ENCODE data around the gene DNAL4. TPM values are rescaled to one million over a fixed set of nuclear protein-coding genes. Genes with fewer than 3 reads are reported as not detected.

The DNAL4 gene
- total and polyA plus RNA-seq, 4 donors = 8.2 to 14.3 (median 9.8) TPM

DNA sequence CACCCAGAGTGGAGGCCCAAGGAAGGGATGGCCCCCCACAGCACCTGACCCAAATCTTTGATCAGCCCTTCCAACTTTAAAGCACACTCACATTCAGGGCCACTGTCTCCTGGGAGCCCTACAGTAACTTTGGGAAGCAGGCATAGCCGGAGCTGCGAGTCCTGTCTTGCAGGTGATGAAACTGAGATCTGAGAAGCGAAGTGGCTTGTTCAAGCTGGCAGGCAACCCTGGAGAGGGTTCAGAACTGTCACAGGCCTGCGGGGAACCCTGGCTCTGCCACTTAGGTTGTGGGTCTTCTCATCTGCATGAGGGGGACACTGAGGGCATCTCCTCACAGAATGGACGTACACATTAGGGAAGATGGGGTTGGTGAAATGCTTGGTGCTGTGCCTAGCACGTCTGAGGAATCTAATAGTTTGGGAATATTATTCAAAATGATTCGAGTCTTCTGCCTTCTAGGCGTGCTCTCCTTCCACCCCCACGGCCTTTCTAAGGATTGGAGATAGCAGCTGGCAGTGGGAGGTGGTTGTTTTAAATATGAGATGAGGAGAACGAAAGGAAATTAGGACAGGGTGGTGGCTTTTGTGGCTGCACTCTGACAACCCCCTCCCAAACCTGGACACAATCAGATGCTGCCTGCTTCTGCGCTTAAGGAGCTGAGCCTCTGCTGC is 19.3 kb downstream of the DNAL4 start:
- H3K4me1 ChIP-seq (ENCODE audit: control insufficient read depth in 1 of 2, insufficient read depth in 2 of 2, low read length in 2 of 2) = no peaks in the 10 kb centered on the region
- H3K4me3 ChIP-seq (ENCODE audit: low read length in 2 of 2) = no peak overlapping the region
- H3K27ac ChIP-seq (ENCODE audit: low read depth in 1 of 2, low read length in 2 of 2) = no peak overlapping the region
- no peak for DNase-seq
- 81 to 84% methylated on average over 11 of the region's 11 CpGs for WGBS, 2 donors
- no peaks in the 10 kb centered on the region for H3K36me3 ChIP-seq (ENCODE audit: control insufficient read depth in 1 of 2, insufficient read depth in 2 of 2, low read length in 1 of 2)
- intact Hi-C loops (cut with DNase I) = loop anchor here in 1 of 2 donors (5.0 to 10.0 kb wide), 3 partner anchors 68 to 350 kb away; partner anchors contain the start of gene NPTXR
- no peaks in the 10 kb centered on the region for H3K9me3 ChIP-seq (ENCODE audit: control insufficient read depth, low read length)
- no peaks in the 10 kb centered on the region for H3K27me3 ChIP-seq (ENCODE audit: control insufficient read depth in 1 of 2, insufficient read depth in 2 of 2, low read length in 1 of 2)
- no peak for ATAC-seq (ENCODE audit: low FRiP score)

DNA sequence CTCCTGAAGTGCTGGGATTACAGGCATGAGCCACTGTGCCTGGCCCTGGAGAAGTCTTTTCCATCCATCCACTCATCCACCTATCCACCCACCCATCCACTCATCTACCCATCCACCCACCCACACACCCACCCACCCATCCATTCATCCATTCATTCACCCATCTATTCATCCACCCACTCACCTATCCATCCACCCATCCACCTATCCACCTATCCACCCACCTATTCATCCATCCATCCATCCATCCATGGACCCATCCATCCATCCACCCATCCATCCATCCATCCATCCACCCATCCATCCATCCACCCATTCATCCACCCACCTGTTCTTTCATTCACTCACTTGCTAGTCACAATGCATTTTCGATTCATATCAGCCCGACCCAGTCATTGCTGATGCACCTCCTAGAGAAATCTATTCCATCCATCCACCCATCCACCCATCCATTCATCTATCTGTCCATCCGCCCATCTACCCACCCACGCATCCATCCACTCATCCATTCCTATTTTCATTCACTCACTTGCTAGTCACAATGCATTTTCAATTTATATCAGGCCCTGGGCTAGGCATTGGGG is 20.5 kb downstream of the DNAL4 start:
- H3K27me3 ChIP-seq (ENCODE audit: control insufficient read depth in 1 of 2, insufficient read depth in 2 of 2, low read length in 1 of 2) = no peaks in the 10 kb centered on the region
- no peaks in the 10 kb centered on the region for H3K9me3 ChIP-seq (ENCODE audit: control insufficient read depth, low read length)
- H3K4me1 ChIP-seq (ENCODE audit: control insufficient read depth in 1 of 2, insufficient read depth in 2 of 2, low read length in 2 of 2) = no peaks in the 10 kb centered on the region
- ATAC-seq (ENCODE audit: low FRiP score) = no peak
- DNase-seq = no peak
- H3K27ac ChIP-seq (ENCODE audit: low read depth in 1 of 2, low read length in 2 of 2) = no peak overlapping the region
- no peak overlapping the region for H3K4me3 ChIP-seq (ENCODE audit: low read length in 2 of 2)
- H3K36me3 ChIP-seq (ENCODE audit: control insufficient read depth in 1 of 2, insufficient read depth in 2 of 2, low read length in 1 of 2) = no peaks in the 10 kb centered on the region
- intact Hi-C loops (cut with DNase I) = loop anchor here in 1 of 2 donors (5.0 to 10.0 kb wide), 3 partner anchors 69 to 351 kb away; partner anchors contain the start of gene NPTXR
- 95 to 98% methylated on average over 4 of the region's 4 CpGs for WGBS, 2 donors

DNA sequence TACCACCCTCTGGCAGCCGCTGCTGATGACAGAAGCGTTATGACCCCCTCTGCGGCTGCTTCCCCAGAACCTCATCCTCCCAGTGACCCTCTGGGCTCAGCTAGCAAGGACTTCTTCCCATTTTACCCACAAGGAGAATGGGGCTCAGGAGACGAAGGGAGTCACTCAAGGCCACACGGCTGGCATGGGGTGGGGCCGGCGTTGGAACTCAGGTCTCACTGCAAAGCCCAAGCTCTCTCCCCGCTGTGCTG is 21.4 kb downstream of the DNAL4 start:
- no peaks in the 10 kb centered on the region for H3K9me3 ChIP-seq (ENCODE audit: control insufficient read depth, low read length)
- no peak overlapping the region for H3K4me3 ChIP-seq (ENCODE audit: low read length in 2 of 2)
- intact Hi-C loops (cut with DNase I) = loop anchor here in 1 of 2 donors (5.0 to 10.0 kb wide), 3 partner anchors 70 to 352 kb away; partner anchors contain the start of gene NPTXR
- H3K4me1 ChIP-seq (ENCODE audit: control insufficient read depth in 1 of 2, insufficient read depth in 2 of 2, low read length in 2 of 2) = no peaks in the 10 kb centered on the region
- ATAC-seq (ENCODE audit: low FRiP score) (no peak), DNase-seq (no peak)
- H3K27me3 ChIP-seq (ENCODE audit: control insufficient read depth in 1 of 2, insufficient read depth in 2 of 2, low read length in 1 of 2) = no peaks in the 10 kb centered on the region
- no peak overlapping the region for H3K27ac ChIP-seq (ENCODE audit: low read depth in 1 of 2, low read length in 2 of 2)
- no peaks in the 10 kb centered on the region for H3K36me3 ChIP-seq (ENCODE audit: control insufficient read depth in 1 of 2, insufficient read depth in 2 of 2, low read length in 1 of 2)
- WGBS, 2 donors = 76 to 79% methylated on average over 8 of the region's 8 CpGs

DNA sequence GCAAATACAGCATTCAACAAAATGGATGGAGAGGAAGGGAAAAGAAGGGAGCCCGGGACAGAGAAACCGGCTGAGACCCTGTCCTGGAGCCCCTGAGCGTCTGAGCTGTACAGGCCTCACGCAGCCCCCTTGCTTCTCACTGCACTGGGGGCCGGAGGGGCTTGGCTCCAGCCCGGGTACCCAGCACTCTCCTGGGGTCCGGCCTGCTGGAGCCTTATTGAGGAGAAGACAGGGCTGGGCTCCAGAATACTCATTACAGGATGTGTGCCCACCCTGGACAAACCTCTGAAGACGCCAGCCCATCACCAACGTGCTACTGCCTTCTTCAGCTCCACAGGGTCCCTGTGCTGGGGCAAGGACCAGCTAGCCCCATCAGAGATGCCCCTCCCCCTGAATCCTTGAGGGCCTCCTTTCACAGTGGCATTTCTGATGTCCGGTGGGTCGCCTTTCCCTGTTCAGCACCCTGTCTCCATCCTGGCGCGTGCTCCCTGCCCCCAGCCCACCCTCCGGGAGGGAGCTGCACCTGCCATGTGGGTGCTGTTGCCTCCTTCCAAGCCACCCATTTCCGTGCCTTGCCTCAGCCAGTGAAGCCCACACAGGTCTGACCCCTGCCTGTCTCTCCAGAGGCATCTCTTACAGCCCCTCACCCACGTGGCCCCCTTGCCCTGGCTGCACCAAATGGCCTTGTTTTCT is 23.5 kb downstream of the DNAL4 start:
- DNase-seq (no peak), ATAC-seq (ENCODE audit: low FRiP score) (no peak)
- H3K36me3 ChIP-seq (ENCODE audit: control insufficient read depth in 1 of 2, insufficient read depth in 2 of 2, low read length in 1 of 2) = no peaks in the 10 kb centered on the region
- H3K9me3 ChIP-seq (ENCODE audit: control insufficient read depth, low read length) = no peaks in the 10 kb centered on the region
- no peak overlapping the region for H3K4me3 ChIP-seq (ENCODE audit: low read length in 2 of 2)
- H3K27ac ChIP-seq (ENCODE audit: low read depth in 1 of 2, low read length in 2 of 2) = no peak overlapping the region
- no peaks in the 10 kb centered on the region for H3K27me3 ChIP-seq (ENCODE audit: control insufficient read depth in 1 of 2, insufficient read depth in 2 of 2, low read length in 1 of 2)
- intact Hi-C loops (cut with DNase I) = loop anchor here in 1 of 2 donors (5.0 to 10.0 kb wide), 3 partner anchors 72 to 354 kb away; partner anchors contain the start of gene NPTXR
- no peaks in the 10 kb centered on the region for H3K4me1 ChIP-seq (ENCODE audit: control insufficient read depth in 1 of 2, insufficient read depth in 2 of 2, low read length in 2 of 2)
- 89 to 91% methylated on average over 16 of the region's 16 CpGs for WGBS, 2 donors

DNA sequence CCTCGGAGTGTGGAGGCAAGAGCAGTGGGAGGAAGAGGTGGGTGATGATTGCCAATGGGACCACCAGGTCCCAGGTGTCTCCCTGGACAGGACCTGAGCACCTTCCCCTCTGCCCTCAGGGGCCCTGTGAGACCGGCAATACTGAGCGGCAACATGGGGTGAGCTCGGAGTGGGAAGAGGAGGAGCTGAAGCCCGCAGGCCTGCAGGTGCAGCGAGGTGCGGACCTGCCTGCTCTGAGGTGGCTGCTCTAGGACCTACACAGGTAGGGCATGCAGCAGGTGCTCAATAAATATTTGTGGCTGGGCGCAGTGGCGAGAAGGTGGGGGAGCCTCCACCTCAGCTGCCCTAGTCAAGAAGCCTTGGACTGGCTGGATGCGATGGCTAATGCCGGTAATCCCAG is 25.9 kb downstream of the DNAL4 start:
- Histone ChIP-seq H3K27ac (ENCODE audit: low read depth in 1 of 2, low read length in 2 of 2) (no peak overlapping the region), H3K36me3 (ENCODE audit: control insufficient read depth in 1 of 2, insufficient read depth in 2 of 2, low read length in 1 of 2) (no peaks in the 10 kb centered on the region), H3K27me3 (ENCODE audit: control insufficient read depth in 1 of 2, insufficient read depth in 2 of 2, low read length in 1 of 2) (no peaks in the 10 kb centered on the region), H3K4me3 (ENCODE audit: low read length in 2 of 2) (no peak overlapping the region), H3K4me1 (ENCODE audit: control insufficient read depth in 1 of 2, insufficient read depth in 2 of 2, low read length in 2 of 2) (no peaks in the 10 kb centered on the region), H3K9me3 (ENCODE audit: control insufficient read depth, low read length) (no peaks in the 10 kb centered on the region)
- ATAC-seq (ENCODE audit: low FRiP score) (no peak), DNase-seq (no peak)
- WGBS, 2 donors = 93 to 97% methylated on average over 11 of the region's 11 CpGs
- intact Hi-C loops (cut with DNase I) = loop anchor here (5.0 to 10.0 kb wide), 5 partner anchors 74 to 357 kb away; partner anchors contain the start of gene NPTXR (in 1 of the 2)

DNA sequence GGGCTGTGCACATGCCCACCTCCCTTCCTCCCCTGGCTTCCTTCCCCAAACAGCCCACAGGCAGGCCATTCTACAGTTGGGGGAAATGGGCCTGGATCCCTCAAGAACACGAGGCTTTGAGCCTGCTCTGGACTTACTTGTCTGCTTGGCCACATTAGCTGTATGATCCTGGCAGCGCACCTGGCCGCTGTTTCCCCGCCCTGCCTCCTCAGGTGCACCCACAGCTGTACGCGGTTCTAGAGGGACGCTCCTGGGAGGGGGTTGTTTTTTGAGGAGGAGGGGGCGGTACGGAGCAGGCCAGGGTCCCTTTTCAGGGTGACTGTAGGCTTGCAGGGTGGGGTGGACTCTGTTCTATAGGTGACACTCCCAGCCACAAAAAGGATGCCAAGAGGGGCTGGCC is 26.6 kb downstream of the DNAL4 start:
- H3K27me3 ChIP-seq (ENCODE audit: control insufficient read depth in 1 of 2, insufficient read depth in 2 of 2, low read length in 1 of 2) = no peaks in the 10 kb centered on the region
- ATAC-seq (ENCODE audit: low FRiP score) = no peak
- H3K4me1 ChIP-seq (ENCODE audit: control insufficient read depth in 1 of 2, insufficient read depth in 2 of 2, low read length in 2 of 2) = no peaks in the 10 kb centered on the region
- no peak for DNase-seq
- no peaks in the 10 kb centered on the region for H3K9me3 ChIP-seq (ENCODE audit: control insufficient read depth, low read length)
- H3K27ac ChIP-seq (ENCODE audit: low read depth in 1 of 2, low read length in 2 of 2) = no peak overlapping the region
- 87 to 88% methylated on average over 9 of the region's 9 CpGs for WGBS, 2 donors
- no peak overlapping the region for H3K4me3 ChIP-seq (ENCODE audit: low read length in 2 of 2)
- intact Hi-C loops (cut with DNase I) = loop anchor here (5.0 to 10.0 kb wide), 5 partner anchors 75 to 357 kb away; partner anchors contain the start of gene NPTXR (in 1 of the 2)
- H3K36me3 ChIP-seq (ENCODE audit: control insufficient read depth in 1 of 2, insufficient read depth in 2 of 2, low read length in 1 of 2) = no peaks in the 10 kb centered on the region

DNA sequence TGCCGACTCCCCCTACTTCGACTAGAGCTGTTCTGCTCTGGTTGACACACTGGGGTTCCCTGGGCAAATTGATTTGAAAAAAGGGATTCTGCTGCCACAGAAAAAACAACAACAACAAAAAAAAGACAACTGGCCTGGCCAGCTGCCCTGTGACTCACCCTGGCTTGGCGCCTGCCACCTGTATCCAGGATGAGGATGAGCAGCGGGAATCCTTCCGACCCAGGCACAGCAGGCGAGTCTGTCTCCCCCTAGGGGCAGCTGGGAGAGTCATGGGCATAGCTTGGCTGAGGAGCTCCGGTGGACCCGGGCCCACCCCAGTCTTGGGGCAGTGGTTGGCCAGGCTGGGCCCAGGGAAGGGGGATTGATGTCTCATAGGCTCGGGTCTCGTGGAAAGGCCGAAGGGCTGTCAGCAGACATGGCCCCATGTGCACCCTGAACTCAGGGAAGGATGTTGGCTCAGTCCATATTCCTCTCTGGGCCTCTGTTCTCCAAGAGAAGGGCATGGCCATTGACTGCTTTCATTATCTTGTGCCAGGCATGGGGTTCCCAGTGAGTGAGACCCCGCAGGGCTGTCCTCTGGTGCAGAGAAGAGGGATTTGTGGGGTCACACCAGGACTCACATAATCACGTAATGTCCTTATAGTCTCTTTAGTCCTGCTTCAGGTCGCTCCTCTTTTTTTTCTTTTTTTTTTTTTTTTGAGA is 27.7 kb downstream of the DNAL4 start:
- 51% methylated on average over 14 of the region's 14 CpGs for WGBS, 2 donors
- Histone ChIP-seq H3K36me3 (ENCODE audit: control insufficient read depth in 1 of 2, insufficient read depth in 2 of 2, low read length in 1 of 2) (no peaks in the 10 kb centered on the region), H3K27me3 (ENCODE audit: control insufficient read depth in 1 of 2, insufficient read depth in 2 of 2, low read length in 1 of 2) (no peaks in the 10 kb centered on the region), H3K9me3 (ENCODE audit: control insufficient read depth, low read length) (no peaks in the 10 kb centered on the region), H3K4me1 (ENCODE audit: control insufficient read depth in 1 of 2, insufficient read depth in 2 of 2, low read length in 2 of 2) (no peaks in the 10 kb centered on the region), H3K27ac (ENCODE audit: low read depth in 1 of 2, low read length in 2 of 2) (no peak overlapping the region), H3K4me3 (ENCODE audit: low read length in 2 of 2) (no peak overlapping the region)
- intact Hi-C loops (cut with DNase I) = loop anchor here (5.0 to 10.0 kb wide), 5 partner anchors 76 to 359 kb away; partner anchors contain the start of gene NPTXR (in 1 of the 2)
- no peak for ATAC-seq (ENCODE audit: low FRiP score)
- no peak for DNase-seq

DNA sequence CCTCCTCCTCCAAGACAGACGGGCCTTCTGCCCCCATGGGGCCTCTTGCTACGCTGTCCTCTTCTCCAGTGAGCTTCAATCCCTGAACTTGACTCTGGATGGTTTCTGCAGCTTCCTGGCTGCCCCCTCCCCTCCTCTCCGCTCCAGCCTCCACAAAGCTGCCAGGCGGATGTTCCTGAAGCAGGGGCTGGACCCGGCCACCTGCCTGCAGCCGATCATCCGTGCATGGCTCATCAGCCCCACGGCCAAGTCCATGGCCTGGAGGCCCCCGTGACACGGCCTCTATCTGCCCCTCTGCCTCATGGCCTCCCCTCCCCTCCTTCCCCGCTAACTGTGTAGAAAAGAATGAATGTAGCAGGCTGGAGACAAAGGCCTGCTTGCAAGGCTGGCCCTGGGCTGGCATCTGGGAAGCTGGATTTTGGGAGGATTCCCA is 31.4 kb downstream of the DNAL4 start:
- no peak for ATAC-seq (ENCODE audit: low FRiP score)
- no peak overlapping the region for H3K27ac ChIP-seq (ENCODE audit: low read depth in 1 of 2, low read length in 2 of 2)
- no peaks in the 10 kb centered on the region for H3K4me1 ChIP-seq (ENCODE audit: control insufficient read depth in 1 of 2, insufficient read depth in 2 of 2, low read length in 2 of 2)

More for the DNA sequence above, 31.4 kb downstream of the DNAL4 start:
- Histone ChIP-seq H3K4me3 (ENCODE audit: low read length in 2 of 2) (no peak overlapping the region), H3K9me3 (ENCODE audit: control insufficient read depth, low read length) (no peaks in the 10 kb centered on the region), H3K36me3 (ENCODE audit: control insufficient read depth in 1 of 2, insufficient read depth in 2 of 2, low read length in 1 of 2) (no peaks in the 10 kb centered on the region), H3K27me3 (ENCODE audit: control insufficient read depth in 1 of 2, insufficient read depth in 2 of 2, low read length in 1 of 2) (no peaks in the 10 kb centered on the region)
- DNase-seq = no peak
- 85% methylated on average over 11 of the region's 11 CpGs for WGBS, 2 donors
- intact Hi-C loops (cut with DNase I) = loop anchor here (10.0 kb wide), 2 partner anchors 162 to 362 kb away; no protein-coding TSS in a partner anchor

Data from aorta (tissue), 5 donors.